ENCODE results near the gene STK10. TPM values are rescaled to one million over a fixed set of nuclear protein-coding genes. Genes with fewer than 3 reads are reported as not detected.

STK10 gene
- total and polyA plus RNA-seq, 2 of the 8 experiments (the other 6 are each of a cell fraction or from before 2014, with no cell fraction given), result 10.5 to 21.4 TPM

DNA sequence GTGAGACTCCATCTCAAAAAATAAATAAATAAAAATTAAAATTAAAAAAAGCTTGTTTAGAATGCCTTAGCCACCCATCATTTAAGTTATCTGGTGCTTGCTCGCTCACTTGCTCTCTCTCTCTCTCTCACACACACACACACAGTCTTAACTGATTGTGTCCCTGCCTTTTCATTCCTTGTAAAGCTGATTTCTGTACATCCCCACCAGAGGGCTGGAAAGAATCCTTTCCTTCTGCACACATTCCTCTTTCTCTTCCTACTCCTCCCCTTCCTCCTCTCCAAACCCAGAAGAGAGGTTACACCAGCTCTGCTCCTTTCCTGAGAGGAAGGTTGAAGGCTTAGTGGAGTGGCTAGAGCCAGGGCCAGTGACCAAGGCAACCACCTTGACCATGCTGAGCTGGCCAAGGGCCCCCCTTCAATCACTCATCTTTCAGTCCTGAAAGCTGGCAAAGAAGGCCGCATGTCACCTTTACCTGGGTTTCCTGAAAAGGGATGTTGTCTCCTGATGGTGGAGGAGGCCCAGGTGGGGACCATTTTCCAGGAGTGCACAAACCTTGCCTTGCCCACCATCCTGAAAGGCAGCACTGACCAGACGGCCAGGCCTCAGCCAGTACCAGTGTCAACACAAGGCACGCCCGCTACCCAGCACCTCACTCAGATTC is 25.6 kb downstream of the STK10 start:
- Histone ChIP-seq H3K36me3 (ENCODE audit: control insufficient read depth in 2 of 4, insufficient read depth in 4 of 4, low read length in 3 of 4) (no peaks in the 10 kb centered on the region), H3K14ac (ENCODE audit: insufficient read length) (no peak overlapping the region), H4K20me1 (replicated peaks in 1 of 2; ENCODE audit: control insufficient read depth in 1 of 2, insufficient read depth in 2 of 2, low read length in 2 of 2) (no peaks in the 10 kb centered on the region), H3K18ac (ENCODE audit: extremely low read depth, low read length) (no peak overlapping the region), H4K5ac (ENCODE audit: insufficient read length, low read depth, low read length) (no peak overlapping the region), H2BK20ac (ENCODE audit: low read length) (no peak overlapping the region), H3K79me2 (ENCODE audit: control insufficient read depth in 1 of 2, insufficient read depth in 2 of 2, low read length in 2 of 2) (no peaks in the 10 kb centered on the region), H3K9ac (replicated peaks in 1 of 4; ENCODE audit: extremely low read depth in 1 of 4, low read depth in 3 of 4, low read length in 3 of 4) (no peak overlapping the region), H3K4me2 (ENCODE audit: insufficient read depth in 1 of 2, low read depth in 2 of 2, low read length in 2 of 2) (no peak overlapping the region), H3K4me1 (replicated peaks in 1 of 4; ENCODE audit: control insufficient read depth in 3 of 4, insufficient read depth in 4 of 4, low read length in 3 of 4) (no peaks in the 10 kb centered on the region; a peak in 1 of 7 replicates), H2AFZ (ENCODE audit: low read length) (no peak overlapping the region), H3K9me3 (ENCODE audit: insufficient read depth in 2 of 2, low read depth in 1 of 2, low read length in 1 of 2) (no peaks in the 10 kb centered on the region), H4K8ac (ENCODE audit: extremely low read depth, insufficient read depth, low read length) (no peak overlapping the region), H2BK12ac (ENCODE audit: low read depth, low read length) (no peak overlapping the region), H3K27ac (ENCODE audit: low read depth, low read length) (no peak overlapping the region), H3K4me3 (ENCODE audit: extremely low read depth in 1 of 4, insufficient read depth in 2 of 4, low read depth in 3 of 4, low read length in 4 of 4) (no peak overlapping the region), H2BK120ac (replicated peaks; ENCODE audit: low read depth, low read length) (no peak overlapping the region), H3K79me1 (ENCODE audit: low read depth, low read length) (peaks cover 5% of the 10 kb centered on the region; the same call in 1 of the 2 replicates), H2AK5ac (ENCODE audit: low read depth, low read length) (no peak overlapping the region), H3K23me2 (ENCODE audit: low read depth, low read length) (no peaks in the 10 kb centered on the region), H2BK5ac (ENCODE audit: low read depth, low read length) (no peak overlapping the region), H3K27me3 (replicated peaks in 1 of 4; ENCODE audit: control insufficient read depth in 3 of 4, extremely low read depth in 1 of 4, insufficient read depth in 3 of 4, low read length in 3 of 4) (no peaks in the 10 kb centered on the region), H3K23ac (ENCODE audit: insufficient read length) (no peak overlapping the region), H3K56ac (replicated peaks; ENCODE audit: insufficient read length, low read depth, low read length) (no peak overlapping the region), H3K4ac (replicated peaks; ENCODE audit: insufficient read length, low read depth, low read length) (no peak overlapping the region), H2BK15ac (ENCODE audit: low read length) (no peak overlapping the region), H4K91ac (replicated peaks; ENCODE audit: insufficient read length, low read length) (no peak overlapping the region)
- 93% methylated on average over 5 of the region's 5 CpGs; no CpG with 5 or more reads in 1 of the 2 experiments for WGBS, 2 experiments (ENCODE audit: extremely low coverage in 1 of 2, insufficient coverage in 1 of 2, insufficient read length in 1 of 2, insufficient replicate concordance in 2 of 2, low coverage in 1 of 2, low lambda C conversion rate in 2 of 2, missing lambda C conversion rate in 1 of 2)
- ChIA-PET CTCF (ENCODE audit: partially characterized antibody) (interaction anchor here (0.6 to 5.6 kb wide), 9 partner anchors 9 to 178 kb away, joined by 3 to 42 read pairs (median 3); partner anchors contain the start of gene STK10), POLR2A (ENCODE audit: partially characterized antibody) (interaction anchor here (1.5 kb wide), 1 partner anchor 28 kb away, joined by 4 read pairs; no protein-coding TSS in a partner anchor)
- FAIRE-seq (no peak), DNase-seq (ENCODE audit: low read depth in 1 of 2, low spot score in 2 of 2) (no peak)
- no peak for TF ChIP-seq TCF12 (IDR thresholded peaks at IDR 0.05; ENCODE audit: low read depth, low read length)
- no peak for TF ChIP-seq SRF (IDR thresholded peaks at IDR 0.05; ENCODE audit: low read depth, low read length)
- TF ChIP-seq SIN3A (conservative IDR thresholded peaks at IDR 0.05 in 1 of 2, IDR thresholded peaks at IDR 0.05 in 1 of 2; ENCODE audit: low read depth in 1 of 2, low read length in 2 of 2), result no peak
- no peak for TF ChIP-seq GTF2F1 (IDR thresholded peaks at IDR 0.05; ENCODE audit: borderline replicate concordance, low read depth, low read length)
- TF ChIP-seq ATF2 (IDR thresholded peaks at IDR 0.05; ENCODE audit: low read length), result no peak
- no peak for TF ChIP-seq EGR1 (IDR thresholded peaks at IDR 0.05; ENCODE audit: borderline replicate concordance, low read depth, low read length)
- TF ChIP-seq RBBP5 (IDR thresholded peaks at IDR 0.05; ENCODE audit: borderline replicate concordance, low read depth, low read length), result no peak
- TF ChIP-seq GABPA (IDR thresholded peaks at IDR 0.05; ENCODE audit: borderline replicate concordance, insufficient read depth, low read length), result no peak
- no peak for TF ChIP-seq HDAC6 (IDR thresholded peaks at IDR 0.05; ENCODE audit: low read depth, low read length)
- no peak for TF ChIP-seq MAFK (IDR thresholded peaks at IDR 0.05; ENCODE audit: low read depth, low read length)
- TF ChIP-seq SP4 (IDR thresholded peaks at IDR 0.05; ENCODE audit: low read length), result no peak

Data from H1 (cell line).